G401 (cell line): Measurements from ENCODE around the gene CTU1. TPM values are rescaled to one million over a fixed set of nuclear protein-coding genes. Genes with fewer than 3 reads are reported as not detected.

Experiments used
- DNase-seq: peaks from one replicate; pipeline ENCODE4 v3.0.0-alpha.2; 2015; ENCODE audit warnings: low spot score
- in situ Hi-C: cut with HindIII; loops from 2 replicates; pipeline ENCODE4 v1.10.0; 2016; ENCODE audit warnings: low sequenced_read_pairs, mixed read lengths
- total RNA-seq: library from RNA; depleted of rRNA; stranded (reverse); fragments of >200 nt; shearing (Covaris generic); gene quantifications from 2 replicates; pipeline ENCODE4 v1.2.3, GENCODE V29; 2014

Gene CTU1
- total RNA-seq, 1 experiment from 2014 or later = 10.1 TPM

- DNase-seq = no peak
- in situ Hi-C loops = no loop called here
These were observed 16.0 kb downstream of the CTU1 start for GRCh38 chr19:51091895-51092873.

DNA sequence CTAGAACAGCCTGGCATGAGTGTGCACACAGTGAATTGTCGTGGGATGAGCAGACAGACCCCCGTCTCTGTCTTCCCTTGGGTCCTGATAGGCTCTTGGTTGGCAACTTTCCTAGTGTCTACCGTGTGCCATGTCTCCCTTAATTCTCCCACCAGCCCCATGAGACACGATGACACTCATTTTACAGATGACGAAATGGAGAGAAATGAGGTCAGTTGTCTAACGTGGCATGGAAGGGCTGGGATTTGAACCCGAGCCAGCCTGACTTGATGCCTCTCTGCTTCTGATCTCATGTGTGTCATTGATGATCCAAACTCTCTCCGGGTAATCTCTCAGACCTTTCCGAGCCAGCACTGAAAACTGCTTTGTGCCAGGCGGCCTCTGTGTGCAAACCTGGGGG lies 17.1 kb downstream of the CTU1 start:
- DNase-seq = no peak
- in situ Hi-C loops = no loop called here

- no peak for DNase-seq
- in situ Hi-C loops = no loop called here
These were observed 17.7 kb downstream of the CTU1 start for GRCh38 chr19:51090471-51090870.

DNA sequence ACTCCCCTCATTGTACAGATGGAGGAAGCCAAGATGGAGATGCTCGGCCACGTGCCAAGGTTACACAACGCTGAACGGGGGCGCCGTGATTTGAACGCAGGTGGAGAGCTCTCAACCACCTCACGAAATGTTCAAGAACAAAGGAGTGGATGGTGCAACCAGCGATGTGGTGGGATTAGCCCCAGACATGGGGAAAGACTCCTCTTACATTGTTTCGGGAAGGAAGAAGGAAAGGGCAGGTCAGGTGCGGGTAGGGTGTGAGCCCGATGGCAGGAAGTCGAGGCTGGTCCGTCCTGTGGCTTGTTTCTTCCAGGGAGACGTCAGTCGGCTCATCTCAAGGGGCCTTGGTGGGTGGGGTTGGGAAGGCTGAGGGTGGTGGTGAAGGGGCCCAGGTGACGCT lies 18.4 kb downstream of the CTU1 start:
- no peak for DNase-seq
- in situ Hi-C loops = no loop called here

- in situ Hi-C loops = no loop called here
- no peak for DNase-seq
These were observed 21.9 kb downstream of the CTU1 start for GRCh38 chr19:51086153-51086850.

- no peak for DNase-seq
- in situ Hi-C loops = no loop called here
These were observed 23.7 kb downstream of the CTU1 start for GRCh38 chr19:51084505-51084904.

GRCh38 chr19:51083783-51084182 lies 24.4 kb downstream of the CTU1 start:
- DNase-seq = no peak
- in situ Hi-C loops = no loop called here

DNA sequence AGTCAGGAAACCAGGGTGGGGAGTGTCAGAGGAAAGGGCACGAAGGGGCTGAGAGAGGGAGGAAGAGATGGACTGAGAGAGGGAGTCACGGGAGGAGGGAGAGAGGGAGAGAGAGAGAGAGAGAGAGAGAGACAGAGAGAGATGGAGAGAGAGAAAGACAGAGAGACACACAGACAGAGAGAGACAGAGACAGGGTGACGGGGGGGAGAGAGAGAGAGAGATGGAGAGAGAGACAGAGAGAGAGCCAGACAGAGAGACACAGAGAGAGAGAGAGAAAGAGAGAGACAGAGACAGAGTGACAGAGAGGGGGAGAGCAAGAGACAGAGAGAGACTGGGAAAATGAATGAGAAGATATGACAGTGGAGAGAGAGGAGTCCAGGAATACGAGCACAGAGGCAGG lies 25.0 kb downstream of the CTU1 start:
- DNase-seq = no peak
- in situ Hi-C loops = no loop called here

DNA sequence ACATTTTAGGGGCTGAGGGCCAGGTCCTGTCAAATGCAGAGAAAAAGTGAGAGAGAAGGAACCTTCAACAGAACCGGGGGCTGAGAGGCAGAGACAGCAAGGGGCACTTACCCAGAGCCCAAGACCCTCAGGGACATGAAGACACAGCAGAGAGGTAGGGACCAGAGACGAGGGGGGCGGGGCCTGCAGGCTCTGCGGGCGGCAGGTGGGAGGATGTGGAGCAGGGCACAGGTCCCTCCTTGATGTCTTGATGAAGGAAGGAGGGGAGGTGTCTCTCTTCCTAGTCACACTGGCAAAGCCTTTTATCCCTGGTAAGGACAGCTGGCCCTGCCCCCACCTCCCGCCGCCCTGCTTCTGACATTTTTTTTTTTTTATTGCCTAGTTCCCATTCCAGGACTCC lies 25.6 kb downstream of the CTU1 start, which contains the start of gene KLK14:
TSS of gene KLK14 (minus strand) at position 277 of the 400 bp plus-strand sequence. CDS start at position 4, 273 bp downstream.
- in situ Hi-C loops = no loop called here
- DNase-seq = no peak

DNA sequence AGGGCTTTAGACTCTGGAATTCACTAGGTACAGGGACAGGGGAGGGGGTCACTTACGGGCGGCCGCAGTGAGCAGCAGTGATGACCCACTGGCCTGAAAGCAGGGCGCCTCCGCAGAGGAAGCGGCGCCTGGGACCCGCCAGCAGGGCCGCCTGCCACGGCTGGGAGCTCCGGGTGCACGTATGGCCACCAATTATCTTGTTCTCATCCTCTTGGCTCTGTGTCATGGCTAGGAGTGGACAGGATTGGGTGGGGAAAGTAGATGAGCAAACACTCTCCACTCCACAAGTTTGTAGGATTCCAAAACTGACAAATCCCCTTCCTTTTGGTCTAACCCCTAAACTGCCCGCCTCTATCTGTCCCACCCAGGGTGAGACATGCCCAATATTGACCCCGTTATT lies 26.7 kb downstream of the CTU1 start:
- DNase-seq = no peak
- in situ Hi-C loops = no loop called here

GRCh38 chr19:51079481-51080110 lies 28.6 kb downstream of the CTU1 start:
- peak; percentile 13 for DNase-seq
- in situ Hi-C loops = no loop called here

DNA sequence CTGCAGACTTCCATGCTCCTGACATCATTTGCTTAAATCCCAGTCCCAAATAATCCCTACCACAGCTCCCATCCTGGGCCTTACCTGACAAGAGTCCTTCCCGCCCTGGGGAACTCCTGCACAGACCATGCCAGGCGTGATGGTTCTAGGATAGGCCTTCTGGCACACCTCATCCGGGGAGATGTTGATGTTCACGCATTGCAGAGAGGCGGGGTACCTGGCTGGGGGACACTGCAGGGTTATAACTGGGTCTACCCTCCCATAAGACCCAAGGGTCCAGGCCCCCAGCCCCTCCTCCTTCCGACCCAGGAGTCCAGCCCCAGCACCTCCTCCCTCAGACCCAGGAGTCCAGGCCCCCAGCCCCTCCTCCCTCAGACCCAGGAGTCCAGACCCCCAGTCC lies 29.5 kb downstream of the CTU1 start:
- no peak for DNase-seq
- in situ Hi-C loops = no loop called here

DNA sequence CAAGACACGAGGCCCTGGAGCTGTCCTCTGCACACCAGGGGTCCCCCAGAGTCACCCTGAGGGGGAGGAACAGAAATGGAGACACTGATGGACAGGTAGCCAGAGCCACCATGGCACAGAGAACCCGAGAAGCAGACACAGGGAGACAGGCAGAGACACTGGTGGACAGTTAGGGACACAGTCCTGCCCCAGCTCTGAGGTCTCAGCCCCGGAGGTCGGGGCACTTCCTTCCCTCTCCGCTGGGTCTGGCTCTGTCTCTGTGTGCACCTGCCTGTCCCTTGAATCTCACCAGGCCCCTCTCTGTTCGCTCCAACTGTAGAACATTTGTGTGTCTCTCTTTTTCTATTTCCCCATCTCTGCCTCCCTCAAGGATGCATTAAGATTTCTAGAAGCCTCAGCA lies 30.1 kb downstream of the CTU1 start:
- DNase-seq = no peak
- in situ Hi-C loops = no loop called here

DNA sequence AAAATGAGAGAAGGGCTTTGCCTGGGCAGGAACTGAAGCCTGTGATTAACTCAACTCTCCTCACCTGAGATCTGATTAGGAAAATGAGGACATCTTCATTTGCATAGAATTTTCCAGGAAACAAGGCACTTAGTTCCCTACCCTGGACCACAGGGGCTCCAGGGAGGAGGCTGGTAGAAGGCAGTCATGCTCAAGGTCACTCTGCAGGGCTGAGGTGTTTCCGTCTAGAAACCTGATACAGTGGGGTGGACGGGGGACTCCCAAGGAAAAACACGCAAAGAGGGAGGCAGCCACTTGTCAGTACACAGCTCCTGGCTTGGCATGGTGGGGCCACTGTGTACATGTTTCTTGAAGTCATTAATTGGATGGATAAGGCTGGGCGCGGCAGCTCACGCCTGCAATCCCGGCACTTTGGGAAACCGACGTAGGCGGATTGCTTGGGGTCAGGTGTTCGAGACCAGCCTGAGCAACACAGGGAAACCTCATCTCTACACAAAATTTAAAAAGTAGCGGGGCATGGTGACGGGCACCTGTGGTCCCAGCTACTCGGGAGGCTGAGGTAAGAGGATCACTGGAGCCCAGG lies 31.5 kb downstream of the CTU1 start:
- DNase-seq = no peak
- in situ Hi-C loops = no loop called here

GRCh38 chr19:51075998-51076397 lies 32.2 kb downstream of the CTU1 start:
- DNase-seq = no peak
- in situ Hi-C loops = no loop called here

DNA sequence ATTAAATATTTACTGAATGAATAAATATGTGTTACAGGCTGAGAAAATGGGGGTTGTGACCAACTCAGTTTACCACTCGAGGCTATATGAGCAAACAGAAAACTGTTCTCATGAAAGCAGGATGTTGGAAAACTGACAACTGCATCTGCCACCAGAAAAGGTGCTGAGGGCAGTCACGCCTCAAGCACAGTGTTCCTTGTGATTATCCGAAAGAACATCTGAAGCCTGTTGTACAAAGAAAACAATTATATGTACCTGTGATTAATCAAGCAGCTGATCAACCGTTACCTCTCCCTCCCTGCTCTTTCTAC lies 37.2 kb downstream of the CTU1 start:
- in situ Hi-C loops = no loop called here
- no peak for DNase-seq

DNA sequence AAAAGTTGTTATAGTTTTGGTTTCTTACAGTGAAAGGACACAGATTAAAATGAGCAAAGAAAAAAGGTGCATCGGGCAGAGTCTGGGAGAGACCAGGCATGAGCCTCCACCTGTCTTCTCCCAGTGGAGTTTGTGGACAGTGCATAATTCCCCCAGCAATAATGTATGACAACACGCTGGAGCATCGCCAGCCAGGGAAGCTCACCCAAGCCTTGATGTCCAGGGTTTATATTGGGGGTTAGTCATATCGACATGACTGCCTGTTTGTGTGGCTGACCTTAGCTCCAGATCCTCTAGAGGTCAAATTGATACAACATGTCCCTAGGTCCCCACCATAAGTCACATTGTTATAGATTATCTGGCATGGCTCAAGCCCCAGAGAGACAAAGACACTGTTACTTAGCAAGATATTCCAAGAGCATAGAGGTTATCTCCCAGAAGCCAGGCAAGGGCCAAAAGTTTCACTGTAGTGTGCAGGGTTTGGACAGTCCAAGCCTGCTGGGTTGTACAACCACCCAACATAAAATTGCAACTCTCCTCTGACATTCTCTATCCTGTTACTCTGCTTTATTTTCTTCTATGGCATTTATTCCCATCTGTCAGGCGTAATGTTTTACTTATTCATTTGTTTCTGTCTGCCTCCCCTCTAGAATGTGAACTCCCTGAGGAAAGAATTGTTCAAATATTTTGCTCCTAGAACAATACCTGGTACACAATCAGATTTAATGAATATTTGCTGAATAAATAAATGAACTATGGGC lies 37.7 kb downstream of the CTU1 start:
- in situ Hi-C loops = no loop called here
- DNase-seq = no peak

GRCh38 chr19:51066393-51067186 lies 41.6 kb downstream of the CTU1 start:
- DNase-seq = no peak
- in situ Hi-C loops = no loop called here
